GM21723 (cell line): ENCODE results near the gene POLRMT.
A peak's percentile ranks its signal among the peaks of the same experiment; 100 is the strongest.
"Not testable (repeated sequence)": the region's sequence is repeated elsewhere in the genome, so short reads cannot be mapped to it uniquely, and the experiment has no call there.

Experiments used
- ATAC-seq: cut with Tn5 transposase; IDR thresholded peaks from one replicate; pipeline ENCODE4 v1.9.1; 2021; ENCODE audit warnings: mild to moderate bottlenecking, moderate library complexity; ENCODE audit not compliant: unreplicated experiment

The POLRMT gene

GRCh38 chr19:633068-633785 is at the start of gene POLRMT:
TSS of gene POLRMT (minus strand) at chr19:633537. CDS start at chr19:633512, 25 bp downstream.
- ATAC-seq, result peak; percentile 66

- ATAC-seq, result no peak
Observed at GRCh38 chr19:682678-683320, 49.5 kb upstream of the POLRMT start.

- no peak for ATAC-seq
Observed at GRCh38 chr19:681029-682019, 48.0 kb upstream of the POLRMT start.

- peak; percentile 68 for ATAC-seq
Observed at GRCh38 chr19:680287-681028, 47.1 kb upstream of the POLRMT start.

- ATAC-seq, result peak; percentile 30
Observed at GRCh38 chr19:679418-680286, 46.3 kb upstream of the POLRMT start.

- ATAC-seq, result no peak
Observed at GRCh38 chr19:678791-679388, 45.6 kb upstream of the POLRMT start.

GRCh38 chr19:677601-678436 is 44.5 kb upstream of the POLRMT start:
- ATAC-seq, result no peak

- ATAC-seq, result no peak
Observed at GRCh38 chr19:677201-677600, 43.9 kb upstream of the POLRMT start.

- ATAC-seq, result no peak
Observed at GRCh38 chr19:676339-677105, 43.2 kb upstream of the POLRMT start, which contains the start of gene FSTL3. TSS of gene FSTL3 (plus strand) at chr19:676392. CDS start at chr19:676424, 32 bp downstream.

GRCh38 chr19:676007-676338 is 42.6 kb upstream of the POLRMT start:
- ATAC-seq, result no peak

GRCh38 chr19:674282-675151 is 41.2 kb upstream of the POLRMT start:
- ATAC-seq, result no peak

- no peak for ATAC-seq
Observed at GRCh38 chr19:670609-671075, 37.3 kb upstream of the POLRMT start.

GRCh38 chr19:668675-669434 is 35.5 kb upstream of the POLRMT start:
- ATAC-seq, result not testable (repeated sequence)

- not testable (repeated sequence) for ATAC-seq
Observed at GRCh38 chr19:666985-667573, 33.7 kb upstream of the POLRMT start.

- no peak for ATAC-seq
Observed at GRCh38 chr19:664913-665443, 31.6 kb upstream of the POLRMT start.
